Activated T-helper 2 cell treated with anti-CD3 and anti-CD28 coated beads, Interferon-gamma antibody, Interleukin-2, Interleukin-4, amounts not matched to agents 10 μg/mL and 5 μg/mL and 100 μg/mL, durations not matched to agents 14 hours and 24 hours and 36 hours (primary cell): ENCODE results near the gene YIF1B. TPM values are rescaled to one million over a fixed set of nuclear protein-coding genes. Genes with fewer than 3 reads are reported as not detected.
"Not testable (repeated sequence)": the region's sequence is repeated elsewhere in the genome, so short reads cannot be mapped to it uniquely, and the experiment has no call there.

Experiments used
- DNase-seq: peaks from one replicate; pipeline ENCODE4 v3.0.0; 2021; ENCODE audit warnings: low spot score
- H3K27ac Mint-ChIP-seq: one replicate; pipeline ENCODE4 v1.8.0; 2021; ENCODE audit warnings: mixed read lengths
- H3K27me3 Mint-ChIP-seq: one replicate; pipeline ENCODE4 v1.8.0; 2021; ENCODE audit warnings: low read depth, mixed read lengths
- H3K36me3 Mint-ChIP-seq: one replicate; pipeline ENCODE4 v1.8.0; 2021; ENCODE audit warnings: low read depth, mixed read lengths
- H3K4me1 Mint-ChIP-seq: one replicate; pipeline ENCODE4 v1.8.0; 2021; ENCODE audit warnings: low read depth, mixed read lengths
- H3K4me3 Mint-ChIP-seq: one replicate; pipeline ENCODE4 v1.8.0; 2021; ENCODE audit warnings: low read depth, mild to moderate bottlenecking, moderate library complexity, mixed read lengths
- H3K9me3 Mint-ChIP-seq: one replicate; pipeline ENCODE4 v1.8.0; 2021; ENCODE audit warnings: mixed read lengths
- intact Hi-C: fragments of 100-400 bp; cut with micrococcal nuclease; formaldehyde crosslinking; loops from one replicate; pipeline ENCODE4 v1.15.1; 2023
- total RNA-seq: library from RNA; stranded (reverse); gene quantifications from 2 replicates; pipeline ENCODE4 v1.2.3, GENCODE V29; 2022

Gene YIF1B
- total RNA-seq, 1 donor from 2014 or later = 106 TPM

DNA sequence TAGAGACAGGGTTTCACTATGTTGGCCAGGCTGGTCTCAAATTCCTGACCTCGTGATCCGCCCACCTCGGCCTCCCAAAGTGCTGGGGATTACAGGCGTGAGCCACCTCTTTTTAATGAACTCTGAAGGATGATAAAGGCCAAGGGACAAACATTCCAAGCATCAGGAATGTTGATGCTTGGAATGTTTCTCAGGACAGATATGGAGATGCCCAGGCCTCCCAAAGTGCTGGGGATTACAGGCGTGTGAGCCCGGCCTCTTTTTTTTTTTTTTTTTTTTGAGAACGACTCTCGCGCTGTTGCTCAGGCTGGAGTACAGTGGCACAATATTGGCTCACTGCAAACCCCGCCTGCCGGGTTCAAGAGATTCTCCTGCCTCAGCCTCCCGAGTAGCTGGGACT lies 53.8 kb downstream of the YIF1B start:
- H3K27ac Mint-ChIP-seq, intact Hi-C loops, H3K27me3 Mint-ChIP-seq, H3K4me3 Mint-ChIP-seq, H3K9me3 Mint-ChIP-seq, H3K36me3 Mint-ChIP-seq, DNase-seq: not testable (repeated sequence)
- H3K4me1 Mint-ChIP-seq = peaks cover 36% of the 10 kb centered on the region

GRCh38 chr19:38255383-38256014 lies 60.2 kb downstream of the YIF1B start:
- DNase-seq = no peak
- Mint-ChIP-seq H3K27ac (peak overlapping the region; percentile 64), H3K36me3 (peaks cover 18% of the 10 kb centered on the region), H3K27me3 (no peaks in the 10 kb centered on the region), H3K9me3 (no peaks in the 10 kb centered on the region), H3K4me1 (peaks cover 23% of the 10 kb centered on the region), H3K4me3 (peak overlapping the region; percentile 84)
- intact Hi-C loops = loop anchor here (1.0 to 5.0 kb wide), 2 partner anchors 9 to 82 kb away; partner anchors contain the start of genes CATSPERG and SPINT2

GRCh38 chr19:38253788-38254187 lies 62.0 kb downstream of the YIF1B start:
- peaks cover 21% of the 10 kb centered on the region for H3K4me1 Mint-ChIP-seq
- peak overlapping the region; percentile 68 for H3K4me3 Mint-ChIP-seq
- intact Hi-C loops = no loop called here
- no peak overlapping the region for H3K27ac Mint-ChIP-seq
- DNase-seq = no peak
- H3K9me3 Mint-ChIP-seq = no peaks in the 10 kb centered on the region
- H3K36me3 Mint-ChIP-seq = peaks cover 26% of the 10 kb centered on the region
- no peaks in the 10 kb centered on the region for H3K27me3 Mint-ChIP-seq

Other genes starting within 250 kb of the YIF1B start
- gene DPF1, start 91.7 kb downstream of the YIF1B start, total RNA-seq = 3.2 and 3.4 TPM in 2 replicates
- gene PPP1R14A, start 59.6 kb downstream of the YIF1B start, total RNA-seq = 98.7 and 98.9 TPM in 2 replicates
- gene SPINT2, start 51.4 kb downstream of the YIF1B start, total RNA-seq = 161 and 165 TPM in 2 replicates
- gene C19orf33, start 11.7 kb downstream of the YIF1B start, total RNA-seq = 2.0 TPM in 1 of 2 replicates, not detected in the other
- 27.3 TPM in 2 replicates for gene KCNK6, start 3.9 kb upstream of the YIF1B start, total RNA-seq
- gene CATSPERG, start 19.9 kb upstream of the YIF1B start, total RNA-seq = 4.7 and 4.8 TPM in 2 replicates
- 286 and 299 TPM in 2 replicates for gene PSMD8, start 58.6 kb upstream of the YIF1B start, total RNA-seq
- gene GGN, start 72.1 kb upstream of the YIF1B start, total RNA-seq = 0.71 TPM in 1 of 2 replicates, not detected in the other
- 3.2 TPM in 2 replicates for gene SPRED3, start 72.8 kb upstream of the YIF1B start, total RNA-seq
- gene FAM98C, start 87.1 kb upstream of the YIF1B start, total RNA-seq = 32.7 and 34.5 TPM in 2 replicates
- 17.6 and 20.0 TPM in 2 replicates for gene RASGRP4, start 110.3 kb upstream of the YIF1B start, total RNA-seq
- 8.0 and 8.7 TPM in 2 replicates for gene RYR1, start 117.7 kb upstream of the YIF1B start, total RNA-seq